Neutrophil (primary cell): ENCODE measurements around the gene PLCB4.

ENCODE experiments used
- H3K27ac ChIP-seq: fragments of 200-600 bp; sonication (generic); 2 replicates; pipeline ENCODE4 v1.5.1; 2016; ENCODE audit warnings: mild to moderate bottlenecking, moderate library complexity
- H3K27me3 ChIP-seq: fragments of 200-600 bp; sonication (generic); 2 replicates; pipeline ENCODE4 v1.6.0; 2016; ENCODE audit warnings: mild to moderate bottlenecking
- H3K36me3 ChIP-seq: fragments of 200-600 bp; sonication (generic); 2 replicates; pipeline ENCODE4 v1.5.1; 2017
- H3K4me1 ChIP-seq, 2 experiments: fragments of 200-600 bp in 1 of 2; sonication (generic) in 1 of 2; 1 replicate in 1 of 2; 2 replicates in 1 of 2; pipeline versions ENCODE4 v1.5.1 to v1.6.1; 2013 to 2016; ENCODE audit warnings: low read depth in 1 of 2, low read length in 1 of 2, mild to moderate bottlenecking in 1 of 2, moderate library complexity in 1 of 2; ENCODE audit not compliant: control insufficient read depth in 1 of 2, insufficient read depth in 1 of 2
- H3K4me3 ChIP-seq, 2 experiments: fragments of 200-600 bp in 1 of 2; sonication (generic) in 1 of 2; 1 replicate in 1 of 2; 2 replicates in 1 of 2; pipeline ENCODE4 v1.5.1; 2013 to 2016; ENCODE audit warnings: low read depth in 1 of 2, low read length in 1 of 2, mild to moderate bottlenecking in 1 of 2, moderate library complexity in 1 of 2
- H3K9me3 ChIP-seq: fragments of 200-600 bp; sonication (generic); 2 replicates; pipeline ENCODE4 v1.5.1; 2016
- TF ChIP-seq, protein P1 (sequence below): fragments of 200-600 bp; sonication (generic); IDR thresholded peaks from 2 replicates; pipeline ENCODE4 v1.5.1; 2016; ENCODE audit warnings: antibody characterized with exemption

Gene PLCB4

DNA sequence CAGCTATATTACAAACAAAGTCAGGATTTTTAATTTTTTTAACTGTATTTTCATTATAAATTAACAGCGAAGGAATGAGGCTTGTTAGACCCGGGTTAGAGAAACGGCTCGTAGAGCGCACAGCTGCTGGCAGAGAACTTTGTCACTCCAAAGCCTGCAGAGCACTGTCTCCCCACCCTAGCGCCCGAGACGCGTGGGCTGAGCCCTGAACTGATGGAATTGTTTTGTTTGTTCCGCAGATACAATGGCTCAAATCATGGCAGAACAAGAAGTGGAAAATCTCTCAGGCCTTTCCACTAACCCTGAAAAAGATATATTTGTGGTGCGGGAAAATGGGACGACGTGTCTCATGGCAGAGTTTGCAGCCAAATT lies 446.3 kb downstream of the PLCB4 start:
- TF ChIP-seq, protein P1, sequence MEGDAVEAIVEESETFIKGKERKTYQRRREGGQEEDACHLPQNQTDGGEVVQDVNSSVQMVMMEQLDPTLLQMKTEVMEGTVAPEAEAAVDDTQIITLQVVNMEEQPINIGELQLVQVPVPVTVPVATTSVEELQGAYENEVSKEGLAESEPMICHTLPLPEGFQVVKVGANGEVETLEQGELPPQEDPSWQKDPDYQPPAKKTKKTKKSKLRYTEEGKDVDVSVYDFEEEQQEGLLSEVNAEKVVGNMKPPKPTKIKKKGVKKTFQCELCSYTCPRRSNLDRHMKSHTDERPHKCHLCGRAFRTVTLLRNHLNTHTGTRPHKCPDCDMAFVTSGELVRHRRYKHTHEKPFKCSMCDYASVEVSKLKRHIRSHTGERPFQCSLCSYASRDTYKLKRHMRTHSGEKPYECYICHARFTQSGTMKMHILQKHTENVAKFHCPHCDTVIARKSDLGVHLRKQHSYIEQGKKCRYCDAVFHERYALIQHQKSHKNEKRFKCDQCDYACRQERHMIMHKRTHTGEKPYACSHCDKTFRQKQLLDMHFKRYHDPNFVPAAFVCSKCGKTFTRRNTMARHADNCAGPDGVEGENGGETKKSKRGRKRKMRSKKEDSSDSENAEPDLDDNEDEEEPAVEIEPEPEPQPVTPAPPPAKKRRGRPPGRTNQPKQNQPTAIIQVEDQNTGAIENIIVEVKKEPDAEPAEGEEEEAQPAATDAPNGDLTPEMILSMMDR = no peak
- H3K4me1 ChIP-seq = no peaks in the 10 kb centered on the region
- peaks cover 100% of the 10 kb centered on the region for H3K27me3 ChIP-seq
- H3K9me3 ChIP-seq = no peaks in the 10 kb centered on the region
- H3K27ac ChIP-seq = no peak overlapping the region
- H3K36me3 ChIP-seq = no peaks in the 10 kb centered on the region
- no peak overlapping the region for H3K4me3 ChIP-seq

DNA sequence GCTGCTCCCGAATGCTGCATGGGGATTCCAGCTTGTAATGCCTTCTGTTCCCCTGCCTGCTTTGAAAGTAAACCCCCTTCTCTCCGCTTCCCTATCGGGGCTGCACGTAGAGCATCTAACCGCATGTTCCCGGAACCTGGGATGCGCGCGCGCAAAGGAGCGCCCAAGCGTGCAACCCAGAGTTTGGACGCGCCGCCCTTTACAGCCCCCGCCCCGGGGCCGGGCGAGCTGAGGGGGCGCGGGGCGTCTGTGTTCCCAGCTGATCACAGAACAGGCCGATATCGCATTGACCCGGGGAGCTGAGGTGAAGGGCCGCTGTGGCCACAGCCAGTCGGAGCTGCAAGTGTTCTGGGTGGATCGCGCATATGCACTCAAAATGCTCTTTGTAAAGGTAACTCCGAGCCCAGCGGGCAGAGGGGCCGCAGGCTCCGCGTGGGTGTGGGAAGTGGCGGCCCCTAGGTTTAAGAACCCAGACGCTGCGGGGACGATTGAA lies 446.9 kb downstream of the PLCB4 start:
- Histone ChIP-seq H3K9me3 (no peaks in the 10 kb centered on the region), H3K4me3 (no peak overlapping the region), H3K27me3 (peaks cover 100% of the 10 kb centered on the region), H3K4me1 (no peaks in the 10 kb centered on the region), H3K27ac (no peak overlapping the region), H3K36me3 (no peaks in the 10 kb centered on the region)
- TF ChIP-seq, protein P1 = no peak

DNA sequence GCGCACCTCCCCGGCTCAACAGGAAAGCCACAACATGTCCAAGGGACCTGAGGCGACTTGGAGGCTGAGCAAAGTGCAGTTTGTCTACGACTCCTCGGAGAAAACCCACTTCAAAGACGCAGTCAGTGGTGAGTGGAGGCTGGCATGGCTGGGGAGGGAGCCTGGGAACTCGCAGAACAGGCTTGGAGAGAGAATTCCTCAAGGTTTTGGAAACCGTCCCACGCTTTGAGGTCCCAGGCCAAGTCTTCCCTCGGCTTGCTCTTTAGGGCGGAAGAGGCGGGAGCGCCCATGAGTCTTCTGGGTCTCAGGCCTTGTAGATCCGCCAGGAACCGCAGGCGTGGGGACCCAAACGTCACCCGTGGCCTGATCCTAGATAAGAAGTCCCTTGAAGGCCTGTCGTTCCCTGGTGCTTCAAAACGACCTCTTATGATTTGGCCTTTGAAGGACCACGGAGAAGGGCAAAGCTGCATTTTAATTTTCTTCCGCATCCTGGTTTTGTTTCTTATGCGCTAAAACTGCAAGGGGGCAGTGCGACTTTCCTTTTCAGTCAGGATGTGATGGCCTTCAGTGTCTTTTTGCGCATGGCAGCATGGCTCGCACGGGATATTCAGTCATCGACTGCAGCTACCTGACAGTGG lies 447.5 kb downstream of the PLCB4 start:
- peaks cover 100% of the 10 kb centered on the region for H3K27me3 ChIP-seq
- H3K27ac ChIP-seq = no peak overlapping the region
- no peaks in the 10 kb centered on the region for H3K4me1 ChIP-seq
- TF ChIP-seq, protein P1 = no peak
- no peaks in the 10 kb centered on the region for H3K9me3 ChIP-seq
- H3K4me3 ChIP-seq = no peak overlapping the region
- H3K36me3 ChIP-seq = no peaks in the 10 kb centered on the region

DNA sequence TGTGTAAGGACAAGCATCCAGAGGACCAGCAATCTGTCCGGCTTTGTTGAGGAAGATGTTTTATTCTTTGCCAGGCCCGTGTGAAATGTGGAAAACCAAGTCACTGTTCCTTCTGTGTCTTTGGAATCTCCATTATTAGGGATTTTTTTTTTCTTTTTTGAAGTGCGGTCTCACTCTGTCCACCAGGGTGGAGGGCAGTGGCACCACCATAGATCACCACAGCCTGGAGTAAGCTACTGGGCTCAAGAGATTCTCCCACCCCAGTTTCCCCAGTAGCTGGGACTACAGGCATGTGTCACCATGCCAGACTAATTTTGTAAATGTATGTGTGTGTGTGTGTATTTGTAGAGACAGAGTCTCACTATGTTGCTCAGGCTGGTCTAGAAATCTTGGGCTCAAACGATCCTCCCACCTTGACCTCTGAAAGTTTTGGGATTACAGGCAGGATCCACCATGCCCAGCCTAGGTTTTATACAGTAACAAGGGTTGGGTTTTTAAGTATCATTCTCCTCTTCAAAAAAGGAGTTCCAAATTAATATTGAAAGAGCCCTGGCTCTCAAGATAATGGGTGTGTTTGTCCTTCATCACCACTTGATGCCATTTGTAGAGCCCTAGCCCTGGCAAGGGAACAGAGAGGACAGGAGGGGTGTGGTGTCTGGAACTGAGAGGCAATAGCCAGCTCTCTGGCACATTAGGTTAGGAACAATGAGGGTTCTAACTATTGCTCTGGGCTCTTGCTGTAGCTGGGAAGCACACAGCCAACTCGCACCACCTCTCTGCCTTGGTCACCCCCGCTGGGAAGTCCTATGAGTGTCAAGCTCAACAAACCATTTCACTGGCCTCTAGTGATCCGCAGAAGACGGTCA lies 448.6 kb downstream of the PLCB4 start:
- H3K27ac ChIP-seq = no peak overlapping the region
- no peaks in the 10 kb centered on the region for H3K36me3 ChIP-seq
- no peaks in the 10 kb centered on the region for H3K9me3 ChIP-seq
- TF ChIP-seq, protein P1 = no peak
- H3K4me1 ChIP-seq = no peaks in the 10 kb centered on the region
- peaks cover 91% of the 10 kb centered on the region for H3K27me3 ChIP-seq
- H3K4me3 ChIP-seq = no peak overlapping the region

DNA sequence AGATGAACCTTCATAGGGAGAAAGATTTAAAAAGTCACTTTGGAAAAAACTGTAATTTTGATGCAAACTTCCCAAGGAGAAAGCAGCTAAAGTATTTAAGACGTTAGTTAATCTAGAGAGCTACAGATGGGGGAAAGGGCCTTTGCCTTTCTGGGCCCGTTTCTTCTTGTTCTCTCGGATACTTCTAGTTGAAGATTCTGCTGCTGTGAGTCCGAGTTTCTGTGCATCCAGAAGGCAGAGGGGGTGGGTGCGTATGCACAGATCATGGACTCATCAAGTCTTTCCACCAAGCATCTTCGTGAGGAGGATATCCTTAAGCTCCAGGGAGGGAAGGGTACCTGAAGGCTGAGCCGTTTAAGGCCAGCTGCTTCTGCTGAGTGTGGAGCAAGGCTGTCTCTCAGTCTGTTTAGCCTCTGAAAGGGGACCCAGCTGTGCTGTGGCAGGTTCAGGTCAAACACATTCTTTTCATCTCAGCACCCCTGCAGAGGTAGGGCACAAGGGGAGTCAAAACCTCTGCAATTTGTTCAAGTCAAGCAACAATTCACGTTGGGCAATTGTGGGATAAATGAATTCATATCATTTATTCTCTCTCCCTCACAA lies 449.8 kb downstream of the PLCB4 start:
- no peaks in the 10 kb centered on the region for H3K4me1 ChIP-seq

More for the DNA sequence above, 449.8 kb downstream of the PLCB4 start:
- TF ChIP-seq, protein P1 = no peak
- H3K9me3 ChIP-seq = no peaks in the 10 kb centered on the region
- peaks cover 79% of the 10 kb centered on the region for H3K27me3 ChIP-seq
- no peak overlapping the region for H3K4me3 ChIP-seq
- H3K36me3 ChIP-seq = no peaks in the 10 kb centered on the region
- no peak overlapping the region for H3K27ac ChIP-seq
